ENCODE measurements around the gene NSUN3.

The NSUN3 gene

DNA sequence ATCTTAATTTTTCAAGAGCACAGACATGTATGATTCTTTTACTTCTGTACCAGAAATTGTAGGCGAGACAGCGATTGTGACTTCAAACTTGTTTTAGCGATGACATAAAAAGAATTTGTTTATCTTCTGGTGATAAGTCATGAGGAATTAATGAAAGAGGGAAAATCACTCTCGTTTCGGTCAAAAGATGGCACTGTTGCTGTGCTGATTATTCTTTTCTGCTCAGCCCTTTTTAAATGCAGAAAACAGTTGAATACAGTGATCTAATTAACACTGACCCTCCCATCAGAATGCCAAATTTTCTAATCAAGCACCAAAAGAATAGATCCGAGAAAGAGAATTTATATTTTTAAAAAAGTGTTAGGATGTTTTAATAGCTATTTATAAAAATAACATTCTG, 52.6 kb downstream of the NSUN3 start:
- H3K27ac ChIP-seq (ENCODE audit: low read depth, low read length), result no peak overlapping the region
- H3K36me3 ChIP-seq (ENCODE audit: control insufficient read depth in 1 of 2, insufficient read depth in 2 of 2, low read length in 2 of 2), result peaks cover 9 to 28% of the 10 kb centered on the region in 2 donors
- no peaks in the 10 kb centered on the region for H3K27me3 ChIP-seq (ENCODE audit: control insufficient read depth in 1 of 2, insufficient read depth in 2 of 2, low read length in 2 of 2)
- H3K9me3 ChIP-seq (ENCODE audit: control insufficient read depth in 1 of 2, low read length in 2 of 2), result no peaks in the 10 kb centered on the region
- H3K4me3 ChIP-seq (ENCODE audit: low read depth in 1 of 2, low read length in 2 of 2), result no peak overlapping the region
- H3K9ac ChIP-seq (ENCODE audit: low read depth in 1 of 2, low read length in 2 of 2), result no peak overlapping the region
- no peaks in the 10 kb centered on the region for H3K4me1 ChIP-seq (ENCODE audit: control insufficient read depth in 1 of 2, insufficient read depth in 2 of 2, low read length in 2 of 2)

DNA sequence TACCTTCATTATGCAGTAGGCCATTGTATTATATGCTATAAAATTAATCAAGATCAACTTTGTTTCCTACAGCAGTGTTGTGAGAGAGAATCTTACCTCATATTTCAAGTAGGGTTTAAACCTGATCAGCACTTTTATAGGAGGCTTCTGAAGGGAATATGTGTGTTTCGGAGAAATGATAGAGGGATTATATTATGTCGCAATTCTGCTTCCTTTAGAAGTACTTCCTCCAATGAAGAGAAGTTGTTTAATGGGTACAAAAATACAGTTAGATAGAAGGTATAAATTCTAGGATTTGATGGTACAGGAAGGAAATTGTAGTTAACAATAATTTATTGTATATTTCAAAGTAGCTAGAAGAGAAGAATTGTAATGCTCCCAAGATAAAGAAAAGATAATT, 54.9 kb downstream of the NSUN3 start:
- H3K27ac ChIP-seq (ENCODE audit: low read depth, low read length), result no peak overlapping the region

DNA sequence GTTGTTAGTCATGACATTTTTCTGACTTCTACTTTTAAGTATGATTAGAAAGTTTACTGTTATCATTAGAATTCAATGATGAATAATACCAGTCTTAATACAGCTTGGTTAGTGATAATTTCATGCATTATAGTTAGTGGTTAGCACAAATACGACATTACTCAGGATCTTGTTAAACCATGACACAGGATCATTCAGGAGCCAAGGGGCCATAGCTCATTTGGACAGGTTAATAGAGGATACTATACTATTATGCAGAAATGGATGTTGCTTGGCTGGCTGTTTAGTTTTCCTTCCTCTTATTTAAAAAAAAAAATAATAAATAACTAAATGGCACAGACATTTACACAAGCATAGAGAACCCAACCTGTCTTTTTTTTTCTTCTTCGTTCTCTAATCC, 55.5 kb downstream of the NSUN3 start:
- Histone ChIP-seq H3K4me1 (ENCODE audit: control insufficient read depth in 1 of 2, insufficient read depth in 2 of 2, low read length in 2 of 2) (no peaks in the 10 kb centered on the region), H3K9me3 (ENCODE audit: control insufficient read depth in 1 of 2, low read length in 2 of 2) (no peaks in the 10 kb centered on the region), H3K36me3 (ENCODE audit: control insufficient read depth in 1 of 2, insufficient read depth in 2 of 2, low read length in 2 of 2) (peaks cover 4 to 5% of the 10 kb centered on the region in 2 donors), H3K4me3 (ENCODE audit: low read depth in 1 of 2, low read length in 2 of 2) (no peak overlapping the region), H3K27me3 (ENCODE audit: control insufficient read depth in 1 of 2, insufficient read depth in 2 of 2, low read length in 2 of 2) (no peaks in the 10 kb centered on the region), H3K27ac (ENCODE audit: low read depth, low read length) (no peak overlapping the region), H3K9ac (ENCODE audit: low read depth in 1 of 2, low read length in 2 of 2) (no peak overlapping the region)

More for the DNA sequence above, 54.9 kb downstream of the NSUN3 start:
- no peak overlapping the region for H3K4me3 ChIP-seq (ENCODE audit: low read depth in 1 of 2, low read length in 2 of 2)
- no peaks in the 10 kb centered on the region for H3K9me3 ChIP-seq (ENCODE audit: control insufficient read depth in 1 of 2, low read length in 2 of 2)
- no peaks in the 10 kb centered on the region for H3K27me3 ChIP-seq (ENCODE audit: control insufficient read depth in 1 of 2, insufficient read depth in 2 of 2, low read length in 2 of 2)
- no peaks in the 10 kb centered on the region for H3K4me1 ChIP-seq (ENCODE audit: control insufficient read depth in 1 of 2, insufficient read depth in 2 of 2, low read length in 2 of 2)
- no peak overlapping the region for H3K9ac ChIP-seq (ENCODE audit: low read depth in 1 of 2, low read length in 2 of 2)
- peaks cover 4 to 10% of the 10 kb centered on the region in 2 donors for H3K36me3 ChIP-seq (ENCODE audit: control insufficient read depth in 1 of 2, insufficient read depth in 2 of 2, low read length in 2 of 2)

DNA sequence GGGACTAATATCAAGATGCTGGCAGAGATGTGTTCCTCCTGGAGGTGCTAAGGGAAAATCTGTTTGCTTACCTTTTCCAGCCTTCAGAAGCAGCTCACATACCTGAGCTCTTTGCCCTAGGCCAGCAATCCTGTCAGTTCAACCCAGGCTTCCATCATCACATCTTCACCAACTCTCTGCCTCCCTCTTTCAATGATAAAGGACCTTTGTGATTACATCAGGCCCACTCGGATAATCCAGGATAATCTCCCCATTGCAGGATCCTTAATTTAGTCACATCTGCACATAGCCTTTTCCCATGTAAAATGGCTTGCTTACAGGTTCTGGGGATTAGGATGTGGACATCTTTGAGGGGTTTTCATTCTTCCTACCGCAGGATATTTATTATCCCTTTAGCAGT, 58.3 kb downstream of the NSUN3 start:
- H3K4me3 ChIP-seq (ENCODE audit: low read depth in 1 of 2, low read length in 2 of 2), result no peak overlapping the region

DNA sequence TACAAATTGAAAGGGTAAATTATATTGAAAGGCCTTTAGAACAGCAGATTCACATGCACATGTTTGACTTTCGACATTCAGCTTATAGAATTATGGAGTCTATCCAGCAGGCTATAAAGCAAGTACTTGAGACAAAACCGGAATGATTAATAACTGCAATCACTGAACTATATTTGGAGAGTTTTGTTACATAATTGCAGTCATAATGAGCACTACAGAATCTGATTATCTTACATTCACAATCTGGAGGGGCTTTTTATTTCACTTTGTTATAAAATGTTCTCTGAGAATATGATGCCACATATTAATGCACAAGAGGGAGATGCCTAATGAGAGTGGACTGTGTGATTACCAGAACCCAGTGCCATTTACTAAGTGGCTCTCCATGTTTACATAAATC, 64.3 kb downstream of the NSUN3 start:
- Histone ChIP-seq H3K36me3 (ENCODE audit: control insufficient read depth in 1 of 2, insufficient read depth in 2 of 2, low read length in 2 of 2) (peaks cover 0 to 25% of the 10 kb centered on the region in 2 donors), H3K9ac (ENCODE audit: low read depth in 1 of 2, low read length in 2 of 2) (no peak overlapping the region), H3K9me3 (ENCODE audit: control insufficient read depth in 1 of 2, low read length in 2 of 2) (no peaks in the 10 kb centered on the region), H3K27ac (ENCODE audit: low read depth, low read length) (no peak overlapping the region), H3K27me3 (ENCODE audit: control insufficient read depth in 1 of 2, insufficient read depth in 2 of 2, low read length in 2 of 2) (no peaks in the 10 kb centered on the region), H3K4me1 (ENCODE audit: control insufficient read depth in 1 of 2, insufficient read depth in 2 of 2, low read length in 2 of 2) (peaks cover 0 to 9% of the 10 kb centered on the region in 2 donors), H3K4me3 (ENCODE audit: low read depth in 1 of 2, low read length in 2 of 2) (no peak overlapping the region)

More for the DNA sequence above, 58.3 kb downstream of the NSUN3 start:
- H3K27ac ChIP-seq (ENCODE audit: low read depth, low read length), result no peak overlapping the region
- no peaks in the 10 kb centered on the region for H3K27me3 ChIP-seq (ENCODE audit: control insufficient read depth in 1 of 2, insufficient read depth in 2 of 2, low read length in 2 of 2)
- H3K36me3 ChIP-seq (ENCODE audit: control insufficient read depth in 1 of 2, insufficient read depth in 2 of 2, low read length in 2 of 2), result peaks cover 4 to 13% of the 10 kb centered on the region in 2 donors
- H3K9me3 ChIP-seq (ENCODE audit: control insufficient read depth in 1 of 2, low read length in 2 of 2), result no peaks in the 10 kb centered on the region
- H3K9ac ChIP-seq (ENCODE audit: low read depth in 1 of 2, low read length in 2 of 2), result no peak overlapping the region
- no peaks in the 10 kb centered on the region for H3K4me1 ChIP-seq (ENCODE audit: control insufficient read depth in 1 of 2, insufficient read depth in 2 of 2, low read length in 2 of 2)

DNA sequence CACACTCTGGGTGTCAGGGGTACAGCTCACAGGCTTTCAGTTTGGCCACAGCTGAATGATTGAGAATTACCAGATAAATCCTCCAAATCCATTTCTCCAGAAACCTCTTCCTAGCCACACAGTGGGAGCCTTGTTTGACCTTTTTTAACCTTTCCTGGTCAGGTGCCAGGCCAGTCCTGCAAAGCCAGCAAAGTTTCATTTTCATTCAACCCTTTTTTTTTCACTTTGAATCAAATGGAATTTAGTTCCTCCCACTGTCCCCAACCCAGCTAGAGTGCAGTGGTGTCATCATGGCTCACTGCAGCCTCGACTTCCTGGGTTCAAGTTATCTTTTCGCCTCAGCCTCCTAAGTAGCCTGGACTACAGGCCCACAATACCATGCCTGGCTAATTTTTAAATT, 67.8 kb downstream of the NSUN3 start:
- Histone ChIP-seq H3K4me3 (ENCODE audit: low read depth in 1 of 2, low read length in 2 of 2) (no peak overlapping the region), H3K36me3 (ENCODE audit: control insufficient read depth in 1 of 2, insufficient read depth in 2 of 2, low read length in 2 of 2) (peaks cover 0 to 15% of the 10 kb centered on the region in 2 donors), H3K27me3 (ENCODE audit: control insufficient read depth in 1 of 2, insufficient read depth in 2 of 2, low read length in 2 of 2) (no peaks in the 10 kb centered on the region), H3K9me3 (ENCODE audit: control insufficient read depth in 1 of 2, low read length in 2 of 2) (no peaks in the 10 kb centered on the region), H3K4me1 (ENCODE audit: control insufficient read depth in 1 of 2, insufficient read depth in 2 of 2, low read length in 2 of 2) (peaks cover 0 to 17% of the 10 kb centered on the region in 2 donors), H3K27ac (ENCODE audit: low read depth, low read length) (no peak overlapping the region), H3K9ac (ENCODE audit: low read depth in 1 of 2, low read length in 2 of 2) (no peak overlapping the region)

DNA sequence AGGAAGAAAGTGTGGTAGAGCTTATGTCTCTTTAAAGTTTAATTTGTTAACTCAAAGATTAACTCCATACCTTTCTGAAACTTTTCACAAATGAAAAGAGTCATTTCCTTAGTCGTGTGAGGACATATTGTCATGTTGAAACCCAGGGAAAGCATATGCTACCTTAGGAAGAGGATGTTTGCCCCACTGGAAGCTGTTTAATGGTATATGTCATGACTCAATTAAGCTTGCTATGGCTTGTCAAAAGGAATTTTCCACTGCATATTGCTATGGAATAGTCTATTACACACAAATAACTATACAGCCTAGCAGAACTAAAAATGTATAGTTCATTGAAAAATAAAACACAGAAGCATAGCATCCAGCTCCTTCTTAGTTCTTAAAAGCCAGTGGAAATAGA, 69.9 kb downstream of the NSUN3 start:
- Histone ChIP-seq H3K27me3 (ENCODE audit: control insufficient read depth in 1 of 2, insufficient read depth in 2 of 2, low read length in 2 of 2) (no peaks in the 10 kb centered on the region), H3K4me1 (ENCODE audit: control insufficient read depth in 1 of 2, insufficient read depth in 2 of 2, low read length in 2 of 2) (peaks cover 0 to 8% of the 10 kb centered on the region in 2 donors), H3K4me3 (ENCODE audit: low read depth in 1 of 2, low read length in 2 of 2) (no peak overlapping the region), H3K27ac (ENCODE audit: low read depth, low read length) (no peak overlapping the region), H3K36me3 (ENCODE audit: control insufficient read depth in 1 of 2, insufficient read depth in 2 of 2, low read length in 2 of 2) (peaks cover 0 to 5% of the 10 kb centered on the region in 2 donors), H3K9ac (ENCODE audit: low read depth in 1 of 2, low read length in 2 of 2) (no peak overlapping the region), H3K9me3 (ENCODE audit: control insufficient read depth in 1 of 2, low read length in 2 of 2) (no peaks in the 10 kb centered on the region)

DNA sequence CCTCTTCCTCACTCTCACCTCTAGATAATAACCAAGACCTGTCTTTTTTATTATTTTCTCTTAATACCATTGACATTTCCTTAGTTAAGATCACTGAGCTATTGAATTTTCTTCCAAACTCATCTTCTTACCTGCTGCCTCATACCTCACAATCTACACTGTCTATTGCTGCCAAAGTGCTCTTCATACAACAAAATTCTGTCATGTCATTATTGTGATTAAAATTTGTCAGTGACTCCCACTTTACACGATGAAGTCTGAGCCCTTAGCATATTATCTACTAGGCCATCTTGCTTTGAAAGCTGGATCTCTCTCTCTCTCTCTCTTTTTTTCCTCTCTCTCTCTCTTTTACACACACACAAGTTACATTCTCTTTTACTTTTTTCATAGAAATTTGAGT, 73.3 kb downstream of the NSUN3 start:
- Histone ChIP-seq H3K9me3 (ENCODE audit: control insufficient read depth in 1 of 2, low read length in 2 of 2) (no peaks in the 10 kb centered on the region), H3K27me3 (ENCODE audit: control insufficient read depth in 1 of 2, insufficient read depth in 2 of 2, low read length in 2 of 2) (no peaks in the 10 kb centered on the region), H3K9ac (ENCODE audit: low read depth in 1 of 2, low read length in 2 of 2) (no peak overlapping the region), H3K36me3 (ENCODE audit: control insufficient read depth in 1 of 2, insufficient read depth in 2 of 2, low read length in 2 of 2) (no peaks in the 10 kb centered on the region), H3K4me1 (ENCODE audit: control insufficient read depth in 1 of 2, insufficient read depth in 2 of 2, low read length in 2 of 2) (peaks cover 0 to 8% of the 10 kb centered on the region in 2 donors), H3K4me3 (ENCODE audit: low read depth in 1 of 2, low read length in 2 of 2) (no peak overlapping the region), H3K27ac (ENCODE audit: low read depth, low read length) (no peak overlapping the region)

DNA sequence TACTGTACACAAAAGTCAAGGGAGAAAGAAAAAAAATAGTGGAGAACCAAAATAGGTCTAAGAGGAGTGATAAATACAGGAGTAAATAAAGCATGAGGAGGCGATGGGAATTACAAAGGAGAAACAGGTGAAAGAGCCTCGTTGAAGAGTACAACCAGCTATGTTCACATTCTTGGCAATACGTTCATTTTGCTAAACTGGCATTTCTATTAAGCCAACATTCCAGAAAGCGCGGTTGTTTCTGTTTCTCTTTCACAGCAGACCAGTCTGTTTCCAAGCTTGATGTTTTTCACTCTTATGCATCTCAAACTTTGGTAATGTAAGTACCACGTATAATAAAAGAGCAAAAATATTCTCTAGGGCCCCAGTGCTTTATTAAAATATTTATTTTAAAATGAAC, 74.5 kb downstream of the NSUN3 start:
- no peaks in the 10 kb centered on the region for H3K9me3 ChIP-seq (ENCODE audit: control insufficient read depth in 1 of 2, low read length in 2 of 2)
- H3K4me1 ChIP-seq (ENCODE audit: control insufficient read depth in 1 of 2, insufficient read depth in 2 of 2, low read length in 2 of 2), result peaks cover 0 to 8% of the 10 kb centered on the region in 2 donors
- no peaks in the 10 kb centered on the region for H3K36me3 ChIP-seq (ENCODE audit: control insufficient read depth in 1 of 2, insufficient read depth in 2 of 2, low read length in 2 of 2)
- H3K27ac ChIP-seq (ENCODE audit: low read depth, low read length), result no peak overlapping the region
- H3K9ac ChIP-seq (ENCODE audit: low read depth in 1 of 2, low read length in 2 of 2), result no peak overlapping the region
- no peaks in the 10 kb centered on the region for H3K27me3 ChIP-seq (ENCODE audit: control insufficient read depth in 1 of 2, insufficient read depth in 2 of 2, low read length in 2 of 2)
- no peak overlapping the region for H3K4me3 ChIP-seq (ENCODE audit: low read depth in 1 of 2, low read length in 2 of 2)

DNA sequence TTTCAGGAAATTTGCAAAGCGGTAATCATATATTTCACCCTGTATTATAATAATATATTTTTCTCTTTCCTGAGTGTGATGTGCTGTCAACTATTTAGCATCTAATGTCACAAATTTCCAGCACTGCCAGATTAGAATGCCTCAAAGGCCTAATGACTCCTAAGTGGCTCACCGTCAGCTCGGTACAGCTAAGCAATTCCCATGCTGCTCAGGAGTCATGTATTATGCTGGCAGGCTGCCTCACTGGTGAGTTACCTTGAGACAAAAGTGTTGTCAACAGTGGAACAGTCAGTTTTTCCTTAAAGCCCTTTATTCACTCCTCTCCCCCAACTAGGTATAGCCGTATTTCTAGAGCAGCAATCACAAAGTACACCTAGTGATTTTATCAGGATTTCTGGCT, 83.6 kb downstream of the NSUN3 start:
- no peaks in the 10 kb centered on the region for H3K27me3 ChIP-seq (ENCODE audit: control insufficient read depth in 1 of 2, insufficient read depth in 2 of 2, low read length in 2 of 2)
- H3K4me1 ChIP-seq (ENCODE audit: control insufficient read depth in 1 of 2, insufficient read depth in 2 of 2, low read length in 2 of 2), result no peaks in the 10 kb centered on the region
- H3K36me3 ChIP-seq (ENCODE audit: control insufficient read depth in 1 of 2, insufficient read depth in 2 of 2, low read length in 2 of 2), result no peaks in the 10 kb centered on the region
- no peak overlapping the region for H3K4me3 ChIP-seq (ENCODE audit: low read depth in 1 of 2, low read length in 2 of 2)
- no peak overlapping the region for H3K9ac ChIP-seq (ENCODE audit: low read depth in 1 of 2, low read length in 2 of 2)
- H3K27ac ChIP-seq (ENCODE audit: low read depth, low read length), result no peak overlapping the region
- H3K9me3 ChIP-seq (ENCODE audit: control insufficient read depth in 1 of 2, low read length in 2 of 2), result no peaks in the 10 kb centered on the region

DNA sequence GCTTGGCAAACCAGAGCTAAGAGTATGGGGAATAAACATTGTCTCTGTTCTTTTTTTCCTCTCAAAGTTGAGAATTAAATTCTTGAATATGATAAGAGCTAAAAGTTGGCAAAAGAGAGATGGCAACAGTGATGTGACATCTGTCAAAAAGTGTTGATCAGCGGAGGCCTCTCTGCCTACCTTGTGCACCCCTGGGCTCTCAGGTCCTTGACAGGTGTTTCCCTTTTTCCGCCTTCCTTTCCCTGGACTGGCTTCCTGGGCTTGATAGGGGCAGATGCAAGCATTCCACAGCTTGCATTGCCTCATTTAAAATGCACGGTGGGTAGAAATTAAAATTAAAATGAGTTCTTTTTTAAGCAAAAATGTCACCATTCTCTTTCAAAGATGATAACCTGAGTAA, 84.2 kb downstream of the NSUN3 start:
- no peak overlapping the region for H3K27ac ChIP-seq (ENCODE audit: low read depth, low read length)
- H3K9ac ChIP-seq (ENCODE audit: low read depth in 1 of 2, low read length in 2 of 2), result no peak overlapping the region
- H3K27me3 ChIP-seq (ENCODE audit: control insufficient read depth in 1 of 2, insufficient read depth in 2 of 2, low read length in 2 of 2), result no peaks in the 10 kb centered on the region
- H3K4me1 ChIP-seq (ENCODE audit: control insufficient read depth in 1 of 2, insufficient read depth in 2 of 2, low read length in 2 of 2), result no peaks in the 10 kb centered on the region
- no peak overlapping the region for H3K4me3 ChIP-seq (ENCODE audit: low read depth in 1 of 2, low read length in 2 of 2)
- no peaks in the 10 kb centered on the region for H3K9me3 ChIP-seq (ENCODE audit: control insufficient read depth in 1 of 2, low read length in 2 of 2)
- no peaks in the 10 kb centered on the region for H3K36me3 ChIP-seq (ENCODE audit: control insufficient read depth in 1 of 2, insufficient read depth in 2 of 2, low read length in 2 of 2)
